Activated T-cell treated with anti-CD3 and anti-CD28 coated beads, Interleukin-2, amount 50 U/mL, for 4 hours (primary cell): ENCODE results near the gene NAV2. TPM values are rescaled to one million over a fixed set of nuclear protein-coding genes. Genes with fewer than 3 reads are reported as not detected.

Experiments used
- ATAC-seq, 2 donors: fragments of 200-7000 bp; cut with Tn5 transposase; one replicate each; pipeline ENCODE4 v1.10.0; 2021
- DNase-seq: peaks from one replicate; pipeline ENCODE4 v3.0.0-alpha.2; 2020
- H3K27me3 Mint-ChIP-seq: one replicate; pipeline ENCODE4 v1.8.0; 2021; ENCODE audit warnings: low read depth, mixed read lengths
- H3K36me3 Mint-ChIP-seq: one replicate; pipeline ENCODE4 v1.8.0; 2022; ENCODE audit warnings: mixed read lengths; ENCODE audit not compliant: insufficient read depth
- H3K4me1 Mint-ChIP-seq: one replicate; pipeline ENCODE4 v1.8.0; 2021; ENCODE audit warnings: low read depth, mixed read lengths
- H3K4me3 Mint-ChIP-seq: one replicate; pipeline ENCODE4 v1.8.0; 2021; ENCODE audit warnings: mild to moderate bottlenecking, moderate library complexity, mixed read lengths
- H3K9me3 Mint-ChIP-seq: one replicate; pipeline ENCODE4 v1.8.0; 2021; ENCODE audit warnings: mixed read lengths
- total RNA-seq, 3 donors: library from RNA; stranded (reverse); gene quantifications; one replicate each; pipeline ENCODE4 v1.2.1, GENCODE V29; 2021

The NAV2 gene
- total RNA-seq, 3 donors from 2014 or later, result 0.08 to 0.60 (median 0.35) TPM

- no peaks in the 10 kb centered on the region for H3K27me3 Mint-ChIP-seq
- no peaks in the 10 kb centered on the region for H3K9me3 Mint-ChIP-seq
- ATAC-seq (no peak), DNase-seq (no peak)
- H3K36me3 Mint-ChIP-seq, result no peaks in the 10 kb centered on the region
- no peaks in the 10 kb centered on the region for H3K4me1 Mint-ChIP-seq
- H3K4me3 Mint-ChIP-seq, result no peak overlapping the region
Observed at GRCh38 chr11:20043992-20044391, 331.4 kb downstream of the NAV2 start.

- H3K4me1 Mint-ChIP-seq, result no peaks in the 10 kb centered on the region
- H3K9me3 Mint-ChIP-seq, result no peaks in the 10 kb centered on the region
- H3K27me3 Mint-ChIP-seq, result no peaks in the 10 kb centered on the region
- ATAC-seq (no peak), DNase-seq (no peak)
- peaks cover 2% of the 10 kb centered on the region for H3K36me3 Mint-ChIP-seq
- H3K4me3 Mint-ChIP-seq, result no peak overlapping the region
Observed at GRCh38 chr11:20045098-20045688, 332.6 kb downstream of the NAV2 start.

- Mint-ChIP-seq H3K27me3 (no peaks in the 10 kb centered on the region), H3K4me3 (no peak overlapping the region), H3K36me3 (peaks cover 2% of the 10 kb centered on the region), H3K9me3 (no peaks in the 10 kb centered on the region), H3K4me1 (no peaks in the 10 kb centered on the region)
- DNase-seq, result no peak
- no peak for ATAC-seq
Observed at GRCh38 chr11:20046416-20046815, 333.8 kb downstream of the NAV2 start.

- Mint-ChIP-seq H3K4me1 (no peaks in the 10 kb centered on the region), H3K9me3 (no peaks in the 10 kb centered on the region), H3K27me3 (no peaks in the 10 kb centered on the region), H3K4me3 (no peak overlapping the region), H3K36me3 (peaks cover 2% of the 10 kb centered on the region)
- DNase-seq (no peak), ATAC-seq (no peak)
Observed at GRCh38 chr11:20047006-20047768, 334.6 kb downstream of the NAV2 start.

- Mint-ChIP-seq H3K4me1 (no peaks in the 10 kb centered on the region), H3K27me3 (no peaks in the 10 kb centered on the region), H3K4me3 (no peak overlapping the region), H3K9me3 (no peaks in the 10 kb centered on the region), H3K36me3 (peaks cover 2% of the 10 kb centered on the region)
- ATAC-seq (no peak), DNase-seq (no peak)
Observed at GRCh38 chr11:20047769-20048154, 335.1 kb downstream of the NAV2 start.

GRCh38 chr11:20048246-20048645 is 335.6 kb downstream of the NAV2 start:
- Mint-ChIP-seq H3K4me1 (no peaks in the 10 kb centered on the region), H3K27me3 (no peaks in the 10 kb centered on the region), H3K9me3 (no peaks in the 10 kb centered on the region), H3K36me3 (peaks cover 2% of the 10 kb centered on the region), H3K4me3 (no peak overlapping the region)
- DNase-seq (no peak), ATAC-seq (no peak)

GRCh38 chr11:20048707-20049106 is 336.1 kb downstream of the NAV2 start:
- Mint-ChIP-seq H3K27me3 (no peaks in the 10 kb centered on the region), H3K4me1 (no peaks in the 10 kb centered on the region), H3K9me3 (no peaks in the 10 kb centered on the region), H3K36me3 (peaks cover 2% of the 10 kb centered on the region), H3K4me3 (no peak overlapping the region)
- ATAC-seq, result no peak
- DNase-seq, result no peak

- Mint-ChIP-seq H3K36me3 (peaks cover 2% of the 10 kb centered on the region), H3K4me3 (no peak overlapping the region), H3K9me3 (no peaks in the 10 kb centered on the region), H3K27me3 (no peaks in the 10 kb centered on the region), H3K4me1 (no peaks in the 10 kb centered on the region)
- ATAC-seq (no peak), DNase-seq (no peak)
Observed at GRCh38 chr11:20049231-20049630, 336.6 kb downstream of the NAV2 start.

GRCh38 chr11:20050048-20050447 is 337.4 kb downstream of the NAV2 start:
- peaks cover 2% of the 10 kb centered on the region for H3K36me3 Mint-ChIP-seq
- H3K27me3 Mint-ChIP-seq, result no peaks in the 10 kb centered on the region
- H3K9me3 Mint-ChIP-seq, result no peaks in the 10 kb centered on the region
- DNase-seq, result no peak
- no peaks in the 10 kb centered on the region for H3K4me1 Mint-ChIP-seq
- no peak for ATAC-seq
- no peak overlapping the region for H3K4me3 Mint-ChIP-seq

GRCh38 chr11:20050551-20051333 is 338.1 kb downstream of the NAV2 start:
- H3K4me1 Mint-ChIP-seq, result no peaks in the 10 kb centered on the region
- DNase-seq, result no peak

GRCh38 chr11:20051469-20052399 is 339.1 kb downstream of the NAV2 start:
- ATAC-seq (no peak), DNase-seq (no peak)
- H3K4me1 Mint-ChIP-seq, result no peaks in the 10 kb centered on the region
- H3K27me3 Mint-ChIP-seq, result no peaks in the 10 kb centered on the region
- no peaks in the 10 kb centered on the region for H3K9me3 Mint-ChIP-seq
- peaks cover 2% of the 10 kb centered on the region for H3K36me3 Mint-ChIP-seq
- no peak overlapping the region for H3K4me3 Mint-ChIP-seq

More at GRCh38 chr11:20050551-20051333, 338.1 kb downstream of the NAV2 start:
- H3K4me3 Mint-ChIP-seq, result no peak overlapping the region
- peaks cover 2% of the 10 kb centered on the region for H3K36me3 Mint-ChIP-seq
- no peaks in the 10 kb centered on the region for H3K27me3 Mint-ChIP-seq
- no peaks in the 10 kb centered on the region for H3K9me3 Mint-ChIP-seq
- ATAC-seq, result no peak

GRCh38 chr11:20053572-20053971 is 340.9 kb downstream of the NAV2 start:
- Mint-ChIP-seq H3K9me3 (no peaks in the 10 kb centered on the region), H3K4me3 (no peak overlapping the region), H3K36me3 (peaks cover 2% of the 10 kb centered on the region), H3K27me3 (no peaks in the 10 kb centered on the region), H3K4me1 (no peaks in the 10 kb centered on the region)
- ATAC-seq, result no peak
- DNase-seq, result no peak

- DNase-seq (no peak), ATAC-seq (no peak)
- Mint-ChIP-seq H3K9me3 (no peaks in the 10 kb centered on the region), H3K36me3 (no peaks in the 10 kb centered on the region), H3K4me3 (no peak overlapping the region), H3K4me1 (no peaks in the 10 kb centered on the region), H3K27me3 (no peaks in the 10 kb centered on the region)
Observed at GRCh38 chr11:20054584-20054983, 341.9 kb downstream of the NAV2 start.

- ATAC-seq (no peak), DNase-seq (no peak)
- no peaks in the 10 kb centered on the region for H3K36me3 Mint-ChIP-seq
- H3K4me3 Mint-ChIP-seq, result no peak overlapping the region
- H3K9me3 Mint-ChIP-seq, result no peaks in the 10 kb centered on the region
- H3K4me1 Mint-ChIP-seq, result no peaks in the 10 kb centered on the region
- no peaks in the 10 kb centered on the region for H3K27me3 Mint-ChIP-seq
Observed at GRCh38 chr11:20055312-20055711, 342.7 kb downstream of the NAV2 start.
